T-helper 1 cell treated with Interleukin-12 subunit alpha and Interleukin-12 subunit beta and Interleukin-4 antibody, amounts not matched to agents 30 ng/mL and 1 ng/mL, for 36 hours (primary cell): ENCODE measurements around the gene MEIS2. TPM values are rescaled to one million over a fixed set of nuclear protein-coding genes. Genes with fewer than 3 reads are reported as not detected.

Experiments
- intact Hi-C: fragments of 100-400 bp; cut with micrococcal nuclease; formaldehyde crosslinking; loops from one replicate; pipeline ENCODE4 v1.15.1; 2024
- total RNA-seq: library from RNA; stranded (reverse); gene quantifications from 2 replicates; pipeline ENCODE4 v1.2.3, GENCODE V29; 2022

Gene MEIS2
- total RNA-seq, 1 donor from 2014 or later, result not detected

DNA sequence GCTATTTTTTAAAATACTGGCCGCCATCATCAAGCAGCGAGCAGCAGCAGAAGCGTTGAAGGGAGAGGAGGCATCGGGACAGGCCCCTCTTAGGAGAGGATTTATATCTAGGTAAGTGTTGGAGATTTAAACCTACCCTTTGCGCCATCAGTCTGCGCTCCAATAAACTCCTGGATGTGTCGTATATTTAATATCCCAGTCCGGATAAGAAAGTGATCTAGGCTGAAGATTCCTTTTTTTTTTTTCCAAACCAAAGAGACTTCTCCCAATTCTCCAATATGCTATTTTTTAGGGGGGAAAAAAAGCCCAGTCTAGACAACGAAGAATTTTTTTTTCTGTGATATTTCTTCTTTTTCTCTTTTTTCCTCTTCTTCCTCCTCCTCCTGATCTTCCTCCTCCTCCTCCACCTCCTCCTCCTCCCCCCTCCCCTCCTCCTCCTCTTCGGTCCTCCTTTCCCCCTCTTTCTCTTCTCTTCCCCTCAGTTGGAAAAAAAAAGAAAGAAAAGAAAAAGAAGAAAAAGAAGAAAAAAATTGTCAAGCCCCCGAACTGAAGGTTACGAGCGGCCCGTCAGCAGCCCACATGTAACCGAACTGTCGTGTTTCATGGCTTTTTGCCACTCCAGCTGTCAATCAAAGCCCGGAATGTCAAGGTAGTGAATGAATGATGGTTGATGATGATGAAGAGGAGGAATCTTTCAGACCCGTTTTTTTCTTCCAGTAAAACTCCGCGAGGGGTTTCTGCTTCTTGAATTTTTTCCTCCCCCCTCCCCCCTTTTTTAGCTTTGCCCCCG lies 835 bp downstream of the MEIS2 start:
- intact Hi-C loops, result loop anchor here (10.0 kb wide), 1 partner anchor 1435 kb away; no protein-coding TSS in a partner anchor

DNA sequence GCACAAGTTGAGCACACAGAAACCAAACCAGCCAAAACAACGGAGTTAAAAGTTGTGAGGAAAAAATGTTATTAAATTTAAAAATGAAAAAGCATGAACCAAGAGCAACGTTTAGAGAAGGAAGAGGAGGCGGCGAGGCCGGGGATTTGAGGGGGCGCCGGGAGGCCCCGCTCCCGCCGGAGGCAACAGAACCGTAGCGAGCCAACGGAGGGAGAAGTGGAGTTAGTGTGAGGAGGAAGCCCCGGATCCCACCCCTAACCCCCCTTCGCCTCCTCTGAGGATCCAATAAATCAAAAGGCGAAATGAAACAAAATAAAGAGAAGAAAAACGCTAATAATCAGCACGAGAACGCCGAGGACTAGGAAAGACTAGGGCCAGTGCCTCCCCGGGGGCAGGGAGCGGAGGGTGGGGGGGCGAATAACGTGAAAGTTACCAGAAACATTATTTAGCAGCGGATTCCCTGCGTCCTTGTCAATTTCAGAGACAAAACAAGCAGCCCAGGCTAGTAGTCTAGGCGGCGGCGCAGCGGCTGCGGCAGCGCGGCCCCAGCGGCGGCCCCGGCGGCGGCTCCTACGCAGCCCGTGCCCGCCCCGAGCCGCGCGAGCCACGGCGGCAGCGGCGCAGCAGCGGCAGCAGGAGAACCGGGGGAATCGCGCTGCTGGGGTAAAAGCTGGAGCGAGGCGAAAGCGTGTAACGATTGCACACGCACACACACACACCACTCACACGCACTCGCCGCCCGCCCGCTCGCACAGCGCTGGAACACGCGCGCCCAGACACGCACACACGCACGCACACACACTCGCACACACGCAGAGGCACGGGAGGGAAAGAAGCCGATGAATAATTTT lies 1.7 kb downstream of the MEIS2 start:
- intact Hi-C loops, result loop anchor here (10.0 kb wide), 1 partner anchor 1434 kb away; no protein-coding TSS in a partner anchor

- intact Hi-C loops, result loop anchor here (10.0 kb wide), 1 partner anchor 1433 kb away; no protein-coding TSS in a partner anchor
Measured at GRCh38 chr15:37097144-37097919, 3.0 kb downstream of the MEIS2 start.

DNA sequence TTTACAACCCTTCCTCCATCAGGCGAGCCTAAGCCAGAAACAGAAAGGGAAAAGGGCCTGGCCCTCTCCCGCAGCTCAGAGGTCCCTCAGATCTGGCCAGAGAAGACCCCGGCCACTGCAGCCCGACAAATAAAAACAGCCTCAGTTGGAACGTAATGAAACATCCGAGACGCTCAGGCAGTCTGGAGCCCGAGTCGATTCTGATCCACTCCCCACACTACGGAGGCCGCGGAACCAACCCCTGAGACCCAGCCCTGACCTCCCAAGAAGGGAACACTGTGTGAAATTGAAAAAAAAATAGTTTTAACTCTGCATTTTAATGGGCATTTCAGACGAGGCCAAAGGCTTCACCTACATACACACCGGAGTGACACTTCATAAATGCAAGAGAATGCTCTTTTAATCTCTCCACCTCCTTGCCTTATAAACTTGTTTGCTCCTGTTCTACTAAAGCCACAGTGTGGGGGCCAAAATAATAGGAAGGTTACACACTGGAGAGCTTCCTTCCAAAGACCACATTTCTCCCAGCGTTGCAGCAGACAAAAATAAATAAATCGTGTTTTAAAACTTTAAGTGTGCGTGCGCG lies 3.7 kb downstream of the MEIS2 start:
- intact Hi-C loops, result loop anchor here (10.0 kb wide), 1 partner anchor 1432 kb away; no protein-coding TSS in a partner anchor

GRCh38 chr15:37095770-37096557 lies 4.4 kb downstream of the MEIS2 start:
- intact Hi-C loops, result loop anchor here (10.0 kb wide), 1 partner anchor 1431 kb away; no protein-coding TSS in a partner anchor

DNA sequence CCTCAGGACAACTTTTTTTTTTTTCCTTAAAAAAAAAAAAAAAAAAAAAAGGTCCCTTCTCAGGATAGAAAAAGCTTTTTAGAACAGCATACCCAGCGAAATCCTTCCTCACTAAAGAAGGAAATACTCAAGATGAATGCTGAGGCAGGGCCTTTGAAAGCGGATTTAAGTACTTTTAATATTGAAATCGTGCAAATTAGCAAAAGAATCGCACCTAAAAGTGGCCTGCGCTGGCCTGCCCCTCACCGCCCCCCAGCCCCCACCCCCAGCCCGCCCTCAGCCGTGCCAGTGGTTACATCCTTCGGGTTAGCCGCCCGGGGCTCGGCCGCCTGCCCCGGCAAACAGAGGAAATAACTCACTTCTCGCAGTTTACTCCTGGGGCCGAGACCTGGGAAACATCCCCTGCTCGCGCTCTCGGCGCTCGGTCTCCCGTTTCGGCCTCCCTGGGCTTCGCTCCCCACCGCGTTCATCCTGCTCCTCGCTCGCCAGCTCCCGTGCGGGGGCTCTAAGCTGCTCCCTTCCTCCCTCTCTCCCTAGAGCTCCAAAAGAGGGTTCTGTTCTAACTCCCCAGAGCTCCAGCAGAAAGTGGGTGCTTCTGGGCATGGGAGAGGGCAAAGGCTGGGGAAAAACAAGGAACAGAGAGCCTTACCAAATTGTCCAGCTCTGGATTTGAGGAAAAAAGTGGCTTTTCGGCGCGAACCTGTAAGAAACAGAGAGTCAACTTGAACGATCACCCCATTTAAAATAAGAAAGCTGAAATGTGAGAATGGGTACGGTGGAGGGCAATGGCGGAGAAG lies 5.2 kb downstream of the MEIS2 start:
- intact Hi-C loops, result loop anchor here (10.0 kb wide), 1 partner anchor 1430 kb away; no protein-coding TSS in a partner anchor

- intact Hi-C loops, result loop anchor here (10.0 kb wide), 1 partner anchor 1430 kb away; no protein-coding TSS in a partner anchor
Measured at GRCh38 chr15:37094333-37094914, 5.9 kb downstream of the MEIS2 start.

DNA sequence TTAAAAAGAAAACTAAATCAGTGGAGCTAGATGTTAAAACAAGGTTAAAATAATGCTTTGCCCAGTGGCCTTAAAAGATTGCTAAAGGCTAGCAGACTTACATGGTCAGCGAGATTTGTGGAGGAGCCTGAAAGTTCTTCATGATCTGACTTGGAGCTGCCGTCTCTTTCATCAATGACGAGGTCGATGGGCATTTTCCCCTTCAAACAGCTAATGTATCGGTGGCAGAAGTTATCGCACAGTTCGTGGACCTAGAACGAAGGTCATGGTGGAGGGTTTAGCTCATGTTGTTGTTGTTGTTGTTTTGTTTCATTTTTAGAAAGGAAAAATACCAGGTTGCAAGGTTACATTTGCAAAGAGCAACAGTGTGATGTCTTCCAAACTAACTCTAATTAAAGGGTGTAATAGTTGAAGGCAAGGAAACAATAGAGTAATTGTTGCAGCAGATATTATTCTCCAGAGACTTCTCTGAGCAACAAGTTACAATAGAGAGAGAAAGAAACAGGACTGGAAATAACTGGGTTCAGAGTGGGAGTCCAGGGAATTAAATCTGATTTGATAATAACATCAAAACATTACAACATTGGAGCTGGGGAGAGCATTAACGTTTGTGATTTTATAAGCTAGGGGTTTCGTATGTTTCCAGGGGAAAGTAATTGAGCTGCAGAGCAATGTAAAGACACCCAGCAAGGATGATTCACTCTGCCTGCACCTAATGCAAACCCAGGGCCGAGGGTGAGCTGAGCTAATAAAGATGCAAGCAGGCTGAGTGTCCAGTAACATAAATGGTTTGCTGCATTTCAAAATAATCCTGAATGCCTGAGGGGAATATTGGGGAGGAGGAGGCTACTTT lies 6.6 kb downstream of the MEIS2 start:
- intact Hi-C loops, result loop anchor here (10.0 kb wide), 1 partner anchor 1429 kb away; no protein-coding TSS in a partner anchor

DNA sequence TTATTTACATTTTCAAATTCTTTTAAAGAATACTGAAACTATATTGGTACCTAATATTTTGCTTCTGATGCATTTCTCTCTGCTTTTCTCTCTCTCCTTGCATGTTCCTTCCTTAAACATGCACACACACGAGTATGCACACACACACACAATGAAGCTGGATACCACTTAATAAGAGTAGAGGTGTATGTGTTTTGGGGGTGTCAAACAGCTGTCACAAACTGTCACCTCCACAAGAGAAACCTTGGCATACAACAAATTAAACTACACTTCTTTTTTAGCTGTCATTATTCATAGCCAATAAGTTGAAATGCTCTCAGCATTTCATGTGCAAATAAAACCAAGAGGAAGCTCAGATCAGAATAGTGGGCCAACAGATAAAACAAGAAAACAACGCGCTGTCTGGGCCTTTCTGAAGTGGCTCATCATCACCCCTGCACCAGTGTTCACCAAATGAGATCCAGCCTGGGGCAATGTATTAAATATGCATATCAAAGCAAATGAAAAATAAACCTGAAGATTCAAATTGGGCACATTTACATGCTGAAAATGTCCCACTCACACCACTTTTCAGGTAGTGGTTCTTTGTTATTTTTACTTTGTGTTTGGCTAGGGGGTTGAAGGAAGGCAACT lies 9.7 kb downstream of the MEIS2 start:
- intact Hi-C loops, result loop anchor here (10.0 kb wide), 1 partner anchor 1426 kb away; no protein-coding TSS in a partner anchor

- intact Hi-C loops, result no loop called here
Measured at GRCh38 chr15:37088436-37088835, 11.9 kb downstream of the MEIS2 start.

- intact Hi-C loops, result no loop called here
Measured at GRCh38 chr15:37087131-37087588, 13.2 kb downstream of the MEIS2 start.

DNA sequence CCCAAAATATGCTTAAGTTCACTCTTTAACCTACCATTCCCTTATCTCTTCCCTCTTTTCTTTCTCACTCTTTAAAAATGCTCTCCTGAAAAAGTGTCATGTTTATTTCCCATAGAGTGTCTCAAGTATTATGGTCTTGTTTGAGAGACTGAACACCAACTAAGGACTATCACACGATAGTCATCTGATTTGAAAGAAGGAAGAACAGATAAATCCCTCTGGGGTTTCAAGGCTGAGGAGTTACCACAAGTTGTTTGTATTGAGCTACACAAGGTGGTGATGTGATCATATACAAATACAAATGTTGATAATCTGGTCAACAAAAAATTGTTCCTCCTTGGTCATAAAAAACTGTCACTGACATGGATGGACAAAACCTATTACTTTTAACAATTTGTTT lies 13.8 kb downstream of the MEIS2 start:
- intact Hi-C loops, result no loop called here

DNA sequence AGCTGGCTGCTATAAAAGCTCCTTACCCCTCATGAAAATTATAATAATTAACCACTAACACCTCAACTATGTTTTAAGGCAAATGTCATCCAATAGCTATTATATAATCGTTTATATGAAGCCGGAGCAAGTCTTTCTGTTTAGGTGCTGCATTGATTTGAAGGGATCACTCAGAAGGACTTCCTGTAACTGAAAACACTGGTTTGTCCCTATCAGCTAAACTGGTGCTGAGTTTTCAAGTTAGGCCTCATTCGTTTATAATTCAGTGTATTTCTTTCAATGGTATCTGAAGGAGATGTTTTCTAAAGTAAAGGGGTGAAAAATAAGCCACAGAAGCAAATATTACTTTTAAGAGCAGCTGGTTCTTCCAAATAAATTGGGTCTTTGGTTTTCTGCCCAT lies 14.2 kb downstream of the MEIS2 start:
- intact Hi-C loops, result no loop called here

DNA sequence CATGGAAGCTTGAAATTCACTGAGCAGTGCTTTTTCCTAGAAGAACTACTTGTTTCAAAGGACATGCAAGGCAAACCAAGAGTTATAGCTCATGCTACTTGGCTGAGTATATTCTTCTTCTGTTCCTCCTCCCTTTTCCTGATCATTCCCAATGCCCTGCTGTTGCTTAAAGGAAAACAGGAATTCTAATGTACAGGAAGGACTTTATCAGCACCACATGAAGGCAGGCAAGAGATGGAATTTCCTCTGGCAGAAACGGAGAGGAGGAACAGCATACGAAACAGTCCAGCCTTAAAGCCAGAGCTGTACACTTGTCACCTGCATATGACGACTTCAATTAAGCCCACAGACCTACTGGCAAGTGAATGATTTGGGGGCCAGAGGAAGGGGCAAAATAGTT lies 15.7 kb downstream of the MEIS2 start:
- intact Hi-C loops, result no loop called here

DNA sequence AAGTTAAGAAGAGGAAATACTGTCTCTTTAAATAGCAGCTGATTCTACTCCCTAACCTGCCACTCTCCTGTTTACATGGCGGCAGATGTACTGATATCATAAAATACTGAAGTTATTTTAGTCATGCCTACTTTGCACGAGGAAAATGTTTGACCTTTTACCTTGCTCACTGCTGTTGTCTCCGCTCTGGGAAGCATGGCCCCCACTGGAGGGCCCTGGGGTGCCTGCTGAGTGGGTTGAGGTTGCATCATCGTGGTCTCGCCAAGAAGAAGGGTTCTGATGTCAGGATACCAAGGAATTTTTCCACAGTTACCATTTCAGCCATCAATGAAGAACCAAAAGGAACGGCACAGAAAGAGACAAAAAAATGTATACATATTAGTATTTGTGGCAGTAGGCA lies 16.7 kb downstream of the MEIS2 start:
- intact Hi-C loops, result no loop called here

DNA sequence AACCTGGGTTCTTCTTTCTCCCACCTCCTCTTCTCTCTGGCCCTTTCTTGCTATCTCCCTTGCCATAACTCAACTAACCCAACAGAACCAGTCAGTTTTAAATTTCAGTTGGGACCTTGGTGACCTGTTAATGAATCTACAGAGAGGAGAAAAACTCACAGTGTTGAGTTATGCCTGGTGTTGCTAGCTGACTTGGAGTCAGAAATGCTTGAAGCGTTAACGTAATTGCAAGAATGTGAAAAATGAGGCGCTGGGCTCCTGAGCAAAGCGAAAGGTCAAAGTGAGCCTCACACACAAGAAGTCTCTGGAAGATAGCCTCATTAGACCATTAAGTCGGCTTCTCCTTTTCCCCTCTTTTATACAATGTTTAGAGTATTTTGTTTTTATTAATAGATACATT lies 18.4 kb downstream of the MEIS2 start:
- intact Hi-C loops, result no loop called here

GRCh38 chr15:37080261-37080921 lies 20.0 kb downstream of the MEIS2 start:
- intact Hi-C loops, result no loop called here
